Coronary artery (tissue), 2 donors: Measurements from ENCODE around the gene DCAF12.

Experiments used
- DNase-seq: peaks from one replicate; pipeline ENCODE4 v3.0.0-alpha.2; 2017; ENCODE audit warnings: low spot score
- H3K27ac ChIP-seq, 2 donors: fragments of 200-600 bp; sonication (generic); one replicate each; pipeline ENCODE4 v1.5.1; 2016 to 2019
- H3K4me3 ChIP-seq: fragments of 200-600 bp; sonication (generic); 2 replicates; pipeline ENCODE4 v1.5.1; 2016; ENCODE audit warnings: mild to moderate bottlenecking, moderate library complexity
- TF ChIP-seq, protein P1 (sequence below): fragments of 200-600 bp; sonication (generic); IDR thresholded peaks from one replicate; pipeline ENCODE4 v1.5.1; 2019; ENCODE audit warnings: antibody characterized with exemption

Gene DCAF12

DNA sequence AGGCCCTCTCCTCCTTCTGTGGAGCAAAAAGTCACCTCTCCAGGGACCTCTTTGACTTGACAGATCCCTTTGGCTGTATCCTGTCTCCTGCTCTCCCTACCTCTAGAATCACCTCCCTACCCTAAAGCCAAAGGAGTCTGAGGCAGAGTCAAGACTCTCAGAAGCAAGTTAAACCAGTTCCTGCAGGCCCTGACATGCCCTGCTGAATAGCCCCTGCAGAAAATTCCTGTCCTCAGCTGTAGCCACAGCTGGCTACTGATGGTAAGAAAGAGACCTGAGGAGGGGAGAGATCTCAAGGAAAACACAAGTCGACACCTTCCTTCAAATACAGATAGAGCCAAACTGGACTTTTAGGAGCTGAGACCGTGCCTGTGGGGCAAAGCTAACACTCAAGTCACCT, 54.1 kb downstream of the DCAF12 start:
- H3K27ac ChIP-seq, result no peak overlapping the region
- TF ChIP-seq, protein P1, sequence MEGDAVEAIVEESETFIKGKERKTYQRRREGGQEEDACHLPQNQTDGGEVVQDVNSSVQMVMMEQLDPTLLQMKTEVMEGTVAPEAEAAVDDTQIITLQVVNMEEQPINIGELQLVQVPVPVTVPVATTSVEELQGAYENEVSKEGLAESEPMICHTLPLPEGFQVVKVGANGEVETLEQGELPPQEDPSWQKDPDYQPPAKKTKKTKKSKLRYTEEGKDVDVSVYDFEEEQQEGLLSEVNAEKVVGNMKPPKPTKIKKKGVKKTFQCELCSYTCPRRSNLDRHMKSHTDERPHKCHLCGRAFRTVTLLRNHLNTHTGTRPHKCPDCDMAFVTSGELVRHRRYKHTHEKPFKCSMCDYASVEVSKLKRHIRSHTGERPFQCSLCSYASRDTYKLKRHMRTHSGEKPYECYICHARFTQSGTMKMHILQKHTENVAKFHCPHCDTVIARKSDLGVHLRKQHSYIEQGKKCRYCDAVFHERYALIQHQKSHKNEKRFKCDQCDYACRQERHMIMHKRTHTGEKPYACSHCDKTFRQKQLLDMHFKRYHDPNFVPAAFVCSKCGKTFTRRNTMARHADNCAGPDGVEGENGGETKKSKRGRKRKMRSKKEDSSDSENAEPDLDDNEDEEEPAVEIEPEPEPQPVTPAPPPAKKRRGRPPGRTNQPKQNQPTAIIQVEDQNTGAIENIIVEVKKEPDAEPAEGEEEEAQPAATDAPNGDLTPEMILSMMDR, result no peak
- H3K4me3 ChIP-seq, result no peak overlapping the region
- no peak for DNase-seq

DNA sequence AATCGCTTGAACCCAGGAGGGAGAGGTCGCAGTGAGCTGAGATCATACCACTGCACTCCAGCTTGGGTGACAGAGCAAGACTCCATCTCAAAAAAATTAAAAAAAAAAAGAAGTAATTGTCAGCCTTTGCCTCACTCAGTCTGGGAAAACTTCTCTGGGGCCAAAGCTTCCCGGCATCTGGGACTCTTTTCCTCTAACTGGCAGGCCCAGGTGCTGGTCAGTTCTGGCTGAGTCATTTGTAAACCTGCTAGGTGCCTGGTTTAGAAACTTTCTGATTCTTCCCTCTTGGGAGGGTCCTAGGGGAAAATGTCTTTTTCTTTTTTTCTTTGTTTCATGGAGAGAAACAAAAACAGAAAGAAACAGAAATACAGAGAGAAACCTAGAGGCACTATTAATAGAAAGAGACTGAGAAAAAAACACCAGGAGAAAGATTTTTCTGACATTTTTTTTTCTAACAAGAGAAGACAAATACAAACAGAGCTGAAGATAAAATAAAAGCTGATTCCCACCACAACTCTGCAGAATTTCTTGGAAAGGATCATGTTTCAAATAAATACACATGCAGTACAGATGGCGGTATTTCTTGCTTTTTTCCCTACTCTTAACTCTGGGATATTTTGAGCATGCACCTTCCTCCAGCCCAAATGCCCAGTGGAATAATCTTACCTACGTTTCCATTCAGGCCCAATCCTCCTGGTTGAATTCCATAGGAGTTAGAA, 55.7 kb downstream of the DCAF12 start:
- no peak for DNase-seq
- Histone ChIP-seq H3K4me3 (no peak overlapping the region), H3K27ac (no peak overlapping the region)
- TF ChIP-seq, protein P1, result no peak

DNA sequence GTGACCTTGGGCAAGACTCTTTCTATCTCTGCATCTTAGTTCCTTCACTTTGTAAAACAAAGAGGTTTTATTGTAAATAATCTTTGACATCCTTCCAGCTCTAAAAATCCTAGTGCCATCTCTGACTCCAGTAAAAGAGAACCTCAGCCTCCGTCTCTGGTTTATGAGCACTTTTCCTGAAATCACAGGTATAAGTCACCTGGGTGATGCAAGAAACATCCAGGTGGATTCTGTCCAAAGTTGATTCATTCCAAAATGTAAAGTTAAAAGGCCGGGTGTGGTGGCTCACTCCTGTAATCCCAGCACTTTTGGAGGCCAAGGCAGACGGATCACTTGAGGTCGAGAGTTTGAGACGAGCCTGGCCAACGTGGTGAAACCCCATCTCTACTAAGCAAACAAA, 56.7 kb downstream of the DCAF12 start:
- H3K27ac ChIP-seq, result no peak overlapping the region
- TF ChIP-seq, protein P1, result no peak
- no peak overlapping the region for H3K4me3 ChIP-seq
- DNase-seq, result no peak

- no peak overlapping the region for H3K4me3 ChIP-seq
- no peak overlapping the region for H3K27ac ChIP-seq
- DNase-seq, result no peak
- TF ChIP-seq, protein P1, result no peak
Measured at GRCh38 chr9:34065541-34065940, 61.0 kb downstream of the DCAF12 start.

DNA sequence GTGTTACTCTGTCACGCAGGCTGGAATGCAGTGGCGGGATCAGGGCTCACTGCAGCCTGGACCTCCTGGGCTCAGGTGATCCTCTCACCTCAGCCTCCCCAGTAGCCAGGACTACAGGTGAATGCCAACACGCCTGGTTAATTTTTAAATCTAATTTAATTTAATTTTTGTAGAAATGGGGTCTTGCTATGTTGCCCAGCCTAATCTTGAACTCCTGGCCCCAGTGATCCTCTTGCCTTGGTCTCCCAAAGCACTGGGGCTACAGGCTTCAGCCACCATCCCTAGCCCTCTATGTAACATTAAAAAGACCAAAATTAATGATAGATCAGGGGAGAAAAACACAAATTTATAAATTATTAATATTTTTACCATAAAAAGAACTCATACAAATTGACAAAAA, 66.5 kb downstream of the DCAF12 start:
- no peak for DNase-seq
- H3K4me3 ChIP-seq, result no peak overlapping the region
- H3K27ac ChIP-seq, result no peak overlapping the region
- TF ChIP-seq, protein P1, result no peak

DNA sequence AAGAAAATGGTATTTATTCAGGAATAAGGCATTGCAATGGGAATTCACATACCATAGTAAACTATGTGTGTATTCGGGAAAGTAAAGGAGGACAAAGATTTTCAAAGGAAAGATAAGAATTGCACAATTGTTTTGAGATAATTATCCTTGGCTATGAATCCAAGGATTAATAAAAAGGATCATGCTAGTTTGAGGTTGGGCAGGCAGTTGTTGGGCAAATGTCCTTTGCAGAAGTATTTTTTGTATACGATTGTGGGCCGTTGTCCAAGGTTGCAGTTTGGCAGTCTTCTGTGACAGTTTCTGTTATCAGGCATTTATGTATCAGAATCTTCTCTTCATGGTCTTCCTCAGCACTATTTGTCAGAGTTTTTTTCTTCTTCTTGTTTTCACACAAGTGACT, 67.2 kb downstream of the DCAF12 start:
- Histone ChIP-seq H3K4me3 (no peak overlapping the region), H3K27ac (no peak overlapping the region)
- TF ChIP-seq, protein P1, result no peak
- no peak for DNase-seq

DNA sequence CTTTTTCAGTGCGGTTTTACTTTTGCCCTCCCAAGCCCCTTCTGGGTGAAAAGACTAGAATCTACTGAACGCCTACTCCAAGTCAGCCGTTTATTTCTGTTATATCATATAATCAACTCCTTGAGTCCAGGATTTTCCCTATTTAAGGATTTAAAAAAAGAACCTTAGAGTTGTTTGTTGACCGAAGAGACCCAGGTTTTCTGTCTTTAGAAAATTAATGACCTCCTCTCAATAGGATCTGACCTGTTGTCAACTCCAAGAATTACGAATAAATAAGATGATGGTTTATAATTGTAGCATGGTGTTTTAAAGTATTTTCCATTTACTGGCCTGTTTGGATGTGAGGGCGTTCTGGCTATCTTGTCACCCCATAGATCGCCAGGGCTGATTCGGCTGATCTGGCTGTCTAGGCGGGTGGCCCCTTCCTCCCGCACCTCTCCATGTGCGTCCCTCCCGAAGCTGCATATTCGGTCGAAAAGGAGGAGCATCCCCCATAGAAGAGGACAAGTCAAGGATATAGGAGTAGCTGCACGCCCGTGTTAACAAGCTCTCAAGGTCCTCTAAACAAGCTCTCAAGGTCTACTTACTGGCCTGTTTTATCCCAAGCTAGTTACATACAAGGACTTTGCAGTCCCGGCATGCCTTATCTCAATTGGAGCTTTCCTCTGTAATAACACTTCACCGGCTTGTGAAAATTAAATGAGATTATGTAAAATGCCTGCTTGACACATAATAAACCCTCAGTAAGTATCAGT, 76.7 kb downstream of the DCAF12 start:
- peak overlapping the region; percentile 85 for H3K4me3 ChIP-seq
- TF ChIP-seq, protein P1, result no peak
- peak overlapping the region; percentile 82 to 92 for H3K27ac ChIP-seq
- DNase-seq, result peak; percentile 72
